ENCODE measurements around the gene SCD. TPM values are rescaled to one million over a fixed set of nuclear protein-coding genes. Genes with fewer than 3 reads are reported as not detected.
A peak's percentile ranks its signal among the peaks of the same experiment; 100 is the strongest.

Gene SCD
- total RNA-seq, 1 donor from 2014 or later: 276 TPM

- TF ChIP-seq, protein P1, sequence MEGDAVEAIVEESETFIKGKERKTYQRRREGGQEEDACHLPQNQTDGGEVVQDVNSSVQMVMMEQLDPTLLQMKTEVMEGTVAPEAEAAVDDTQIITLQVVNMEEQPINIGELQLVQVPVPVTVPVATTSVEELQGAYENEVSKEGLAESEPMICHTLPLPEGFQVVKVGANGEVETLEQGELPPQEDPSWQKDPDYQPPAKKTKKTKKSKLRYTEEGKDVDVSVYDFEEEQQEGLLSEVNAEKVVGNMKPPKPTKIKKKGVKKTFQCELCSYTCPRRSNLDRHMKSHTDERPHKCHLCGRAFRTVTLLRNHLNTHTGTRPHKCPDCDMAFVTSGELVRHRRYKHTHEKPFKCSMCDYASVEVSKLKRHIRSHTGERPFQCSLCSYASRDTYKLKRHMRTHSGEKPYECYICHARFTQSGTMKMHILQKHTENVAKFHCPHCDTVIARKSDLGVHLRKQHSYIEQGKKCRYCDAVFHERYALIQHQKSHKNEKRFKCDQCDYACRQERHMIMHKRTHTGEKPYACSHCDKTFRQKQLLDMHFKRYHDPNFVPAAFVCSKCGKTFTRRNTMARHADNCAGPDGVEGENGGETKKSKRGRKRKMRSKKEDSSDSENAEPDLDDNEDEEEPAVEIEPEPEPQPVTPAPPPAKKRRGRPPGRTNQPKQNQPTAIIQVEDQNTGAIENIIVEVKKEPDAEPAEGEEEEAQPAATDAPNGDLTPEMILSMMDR (IDR thresholded peaks at IDR 0.05): no peak
- intact Hi-C loops (cut with DNase I): no loop called here
- H3K27me3 ChIP-seq: no peaks in the 10 kb centered on the region
- H3K4me3 ChIP-seq: no peak overlapping the region
- ATAC-seq (no peak), DNase-seq (no peak)
- peaks cover 25% of the 10 kb centered on the region for H3K36me3 ChIP-seq
- H3K4me1 ChIP-seq: peaks cover 8% of the 10 kb centered on the region
- no peak overlapping the region for H3K27ac ChIP-seq
- no peaks in the 10 kb centered on the region for H3K9me3 ChIP-seq
These were observed 12.0 kb downstream of the SCD start for GRCh38 chr10:100359030-100359432.

DNA sequence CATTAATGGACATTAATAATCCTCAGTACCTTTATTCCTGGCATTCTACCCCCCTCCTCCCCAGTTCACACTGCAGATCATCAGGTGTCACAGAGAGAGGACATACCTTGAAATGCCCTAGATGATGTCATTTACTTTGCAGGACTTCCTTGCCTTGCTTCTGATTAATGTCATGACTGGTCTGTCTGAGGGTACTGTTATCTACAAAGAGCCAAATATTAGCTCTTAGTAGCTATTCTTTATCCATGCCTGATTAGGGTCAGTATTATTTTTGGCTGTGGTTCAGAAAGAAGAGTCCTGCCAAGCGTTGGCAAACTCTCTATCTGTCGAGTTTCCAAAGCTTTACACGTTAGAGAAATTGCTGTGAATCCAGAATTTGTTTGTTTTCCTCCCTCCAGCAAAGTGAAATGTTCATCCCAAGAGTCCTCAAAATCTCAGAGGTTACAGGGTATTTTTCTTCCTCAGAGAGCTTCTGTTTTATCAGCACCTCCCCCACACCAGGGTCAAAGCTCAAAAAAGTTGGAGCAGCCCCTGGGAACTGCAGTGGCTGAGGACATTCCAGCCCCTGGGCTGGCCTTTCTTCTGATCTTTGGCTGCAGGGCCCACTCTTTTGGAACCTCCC is 12.6 kb downstream of the SCD start:
- no peak for DNase-seq

GRCh38 chr10:100360234-100360633 is 13.2 kb downstream of the SCD start:
- Histone ChIP-seq H3K4me1 (peaks cover 18% of the 10 kb centered on the region), H3K27ac (no peak overlapping the region), H3K4me3 (no peak overlapping the region), H3K27me3 (no peaks in the 10 kb centered on the region), H3K9me3 (no peaks in the 10 kb centered on the region), H3K36me3 (peaks cover 14% of the 10 kb centered on the region)
- DNase-seq (no peak), ATAC-seq (no peak)
- intact Hi-C loops (cut with DNase I): no loop called here
- TF ChIP-seq, protein P1 (IDR thresholded peaks at IDR 0.05): no peak

More for the DNA sequence above, 12.6 kb downstream of the SCD start:
- Histone ChIP-seq H3K27ac (no peak overlapping the region), H3K36me3 (peaks cover 20% of the 10 kb centered on the region), H3K27me3 (no peaks in the 10 kb centered on the region), H3K9me3 (no peaks in the 10 kb centered on the region), H3K4me3 (no peak overlapping the region), H3K4me1 (peaks cover 13% of the 10 kb centered on the region)
- intact Hi-C loops (cut with DNase I): no loop called here
- ATAC-seq: no peak
- TF ChIP-seq, protein P1 (IDR thresholded peaks at IDR 0.05): no peak

- peak; percentile 60 for ATAC-seq
These were observed 15.8 kb downstream of the SCD start for GRCh38 chr10:100362570-100363496.

GRCh38 chr10:100364175-100364574 is 17.1 kb downstream of the SCD start:
- Histone ChIP-seq H3K27ac (no peak overlapping the region), H3K27me3 (no peaks in the 10 kb centered on the region), H3K36me3 (peaks cover 6% of the 10 kb centered on the region), H3K9me3 (no peaks in the 10 kb centered on the region), H3K4me3 (no peak overlapping the region), H3K4me1 (peaks cover 19% of the 10 kb centered on the region)
- intact Hi-C loops (cut with DNase I): no loop called here
- TF ChIP-seq, protein P1 (IDR thresholded peaks at IDR 0.05): no peak
- ATAC-seq: no peak
- DNase-seq: no peak

More at GRCh38 chr10:100362570-100363496, 15.8 kb downstream of the SCD start:
- no peak overlapping the region for H3K27ac ChIP-seq
- TF ChIP-seq, protein P1 (IDR thresholded peaks at IDR 0.05): no peak
- DNase-seq: no peak
- no peak overlapping the region for H3K4me3 ChIP-seq
- peaks cover 19% of the 10 kb centered on the region for H3K4me1 ChIP-seq
- H3K9me3 ChIP-seq: no peaks in the 10 kb centered on the region
- no peaks in the 10 kb centered on the region for H3K27me3 ChIP-seq
- intact Hi-C loops (cut with DNase I): no loop called here
- H3K36me3 ChIP-seq: peaks cover 6% of the 10 kb centered on the region

Measured in upper lobe of right lung (tissue), 1 donor.